ENCODE data around the gene FAM227A. TPM values are rescaled to one million over a fixed set of nuclear protein-coding genes. Genes with fewer than 3 reads are reported as not detected.

Gene FAM227A
- polyA plus RNA-seq, 3 donors: not detected

- H3K79me2 ChIP-seq (ENCODE audit: insufficient read depth, low read length): no peaks in the 10 kb centered on the region
- H4K20me1 ChIP-seq (ENCODE audit: insufficient read depth, low read length): no peaks in the 10 kb centered on the region
- Mint-ChIP-seq H3K9me3 (peaks cover 0 to 2% (median 0%) of the 10 kb centered on the region in 7 donors), H3K4me1 (peaks cover 11% of the 10 kb centered on the region), H3K27ac (no peak overlapping the region), H3K27me3 (ENCODE audit: low read depth in 3 of 3) (peaks cover 0 to 3% (median 2%) of the 10 kb centered on the region in 3 donors), H3K4me3 (no peak overlapping the region), H3K36me3 (no peaks in the 10 kb centered on the region)
- H3K4me2 ChIP-seq (replicated peaks; ENCODE audit: extremely low read depth, low read length, poor library complexity, severe bottlenecking): no peak overlapping the region
- H3K27ac ChIP-seq (ENCODE audit: low read depth in 1 of 2, low read length in 2 of 2): no peak overlapping the region
- H3K9ac ChIP-seq (ENCODE audit: insufficient read depth, low read length, poor library complexity, severe bottlenecking): no peak overlapping the region
- H3K36me3 ChIP-seq (replicated peaks in 1 of 2; ENCODE audit: control insufficient read depth in 1 of 2, insufficient read depth in 2 of 2, low read length in 2 of 2): no peaks in the 10 kb centered on the region
- peaks cover 2 to 5% of the 10 kb centered on the region in 2 donors for H3K4me1 ChIP-seq (ENCODE audit: control insufficient read depth in 1 of 2, insufficient read depth in 2 of 2, low read length in 2 of 2)
- intact Hi-C loops (cut with micrococcal nuclease): no loop called here
- no peak overlapping the region for H2AFZ ChIP-seq (ENCODE audit: insufficient read depth, low read depth, low read length, poor library complexity, severe bottlenecking)
- no peak for DNase-seq
- no peak overlapping the region for H3K4me3 ChIP-seq (replicated peaks in 1 of 3; ENCODE audit: low read depth in 2 of 3, low read length in 3 of 3)
- no peaks in the 10 kb centered on the region for H3K9me3 ChIP-seq (replicated peaks in 1 of 2; ENCODE audit: control insufficient read depth in 1 of 2, insufficient read depth in 1 of 2, low read length in 2 of 2)
- WGBS (ENCODE audit: insufficient coverage): 74% methylated on average over 5 of the region's 5 CpGs
- H3K27me3 ChIP-seq (ENCODE audit: control insufficient read depth in 2 of 2, insufficient read depth in 2 of 2, low read length in 2 of 2): no peaks in the 10 kb centered on the region
- TF ChIP-seq CTCF (IDR thresholded peaks at IDR 0.05): no peak
Observed at GRCh38 chr22:38628444-38628843, 27.7 kb downstream of the FAM227A start.

- H3K27me3 ChIP-seq (ENCODE audit: control insufficient read depth in 2 of 2, insufficient read depth in 2 of 2, low read length in 2 of 2): no peaks in the 10 kb centered on the region
- no peak overlapping the region for H3K27ac ChIP-seq (ENCODE audit: low read depth in 1 of 2, low read length in 2 of 2)
- H3K4me2 ChIP-seq (replicated peaks; ENCODE audit: extremely low read depth, low read length, poor library complexity, severe bottlenecking): no peak overlapping the region
- H2AFZ ChIP-seq (ENCODE audit: insufficient read depth, low read depth, low read length, poor library complexity, severe bottlenecking): no peak overlapping the region
- DNase-seq: peak in 2 of 3 donors; percentile 1 to 19
- Mint-ChIP-seq H3K36me3 (no peaks in the 10 kb centered on the region), H3K4me1 (peaks cover 4% of the 10 kb centered on the region), H3K9me3 (peaks cover 0 to 9% (median 6%) of the 10 kb centered on the region in 7 donors), H3K4me3 (no peak overlapping the region), H3K27me3 (ENCODE audit: low read depth in 3 of 3) (peaks cover 0 to 1% (median 0%) of the 10 kb centered on the region in 3 donors), H3K27ac (no peak overlapping the region)
- no peak overlapping the region for H3K9ac ChIP-seq (ENCODE audit: insufficient read depth, low read length, poor library complexity, severe bottlenecking)
- H3K36me3 ChIP-seq (replicated peaks in 1 of 2; ENCODE audit: control insufficient read depth in 1 of 2, insufficient read depth in 2 of 2, low read length in 2 of 2): no peaks in the 10 kb centered on the region
- TF ChIP-seq CTCF (IDR thresholded peaks at IDR 0.05): no peak
- whole genome bisulfite sequencing (ENCODE audit: insufficient coverage): 79% methylated on average over 3 of the region's 4 CpGs
- no peak overlapping the region for H3K4me3 ChIP-seq (replicated peaks in 1 of 3; ENCODE audit: low read depth in 2 of 3, low read length in 3 of 3)
- H4K20me1 ChIP-seq (ENCODE audit: insufficient read depth, low read length): no peaks in the 10 kb centered on the region
- no peaks in the 10 kb centered on the region for H3K4me1 ChIP-seq (ENCODE audit: control insufficient read depth in 1 of 2, insufficient read depth in 2 of 2, low read length in 2 of 2)
- intact Hi-C loops (cut with micrococcal nuclease): no loop called here
- H3K9me3 ChIP-seq (replicated peaks in 1 of 2; ENCODE audit: control insufficient read depth in 1 of 2, insufficient read depth in 1 of 2, low read length in 2 of 2): peaks cover 0 to 2% of the 10 kb centered on the region in 2 donors
- H3K79me2 ChIP-seq (ENCODE audit: insufficient read depth, low read length): no peaks in the 10 kb centered on the region
Observed at GRCh38 chr22:38623351-38623750, 32.8 kb downstream of the FAM227A start.

Data from CD14-positive monocyte (primary cell).